ENCODE results near the gene AGR2.

Gene AGR2

DNA sequence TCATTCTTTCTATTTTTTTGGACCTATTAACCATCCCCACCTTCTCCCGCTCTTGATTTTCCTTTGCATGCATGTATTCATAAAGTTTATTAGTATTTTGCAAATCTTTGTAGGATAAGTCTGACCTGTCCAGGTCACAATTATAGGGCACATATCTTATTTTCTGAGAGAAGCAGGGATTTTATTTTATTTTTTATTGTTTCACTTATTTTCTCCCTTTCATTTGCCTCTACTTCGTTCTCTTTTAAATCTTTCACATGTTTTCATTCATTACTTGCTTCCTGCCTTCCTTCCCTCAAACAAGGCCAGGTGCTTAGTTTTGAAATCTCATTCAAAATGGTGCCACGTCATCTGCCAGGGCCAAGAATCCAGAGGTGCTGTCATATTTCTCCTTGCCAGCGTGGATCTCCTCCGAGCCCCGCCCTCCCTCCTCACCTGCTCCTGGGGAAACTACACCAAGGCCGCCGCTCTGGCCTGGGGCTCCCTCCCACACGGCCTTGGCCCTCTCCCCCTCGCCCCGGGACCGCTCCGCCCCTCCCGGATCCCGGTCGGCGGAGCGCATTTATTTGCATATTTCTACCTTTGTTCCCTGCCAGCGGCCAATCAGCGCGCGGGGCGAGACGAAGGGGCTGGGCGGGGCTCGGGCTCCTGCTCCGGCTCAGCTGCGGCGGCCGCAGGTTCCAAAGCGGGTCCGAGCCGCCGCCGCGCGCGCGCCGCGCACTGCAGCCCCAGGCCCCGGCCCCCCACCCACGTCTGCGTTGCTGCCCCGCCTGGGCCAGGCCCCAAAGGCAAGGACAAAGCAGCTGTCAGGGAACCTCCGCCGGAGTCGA, 51.5 kb downstream of the AGR2 start, which contains the start of gene TSPAN13:
Gene TSPAN13, plus strand, starts transcription at position 654 of the 830 bp plus-strand sequence. CDS start 213 bp downstream, outside the sequence.
- H3K9ac ChIP-seq (ENCODE audit: low read length): peak within 1 kb of the TSS; percentile 68
- H3K4me2 ChIP-seq (ENCODE audit: low read length): peak within 1 kb of the TSS; percentile 78
- H3K4me1 ChIP-seq (ENCODE audit: insufficient read depth, low read length, severe bottlenecking): peaks cover 30% of the 10 kb centered on the region
- H2AFZ ChIP-seq (ENCODE audit: low read length): peak within 1 kb of the TSS; percentile 57; the same call in 1 of the 2 replicates
- peak within 1 kb of the TSS; percentile 83 for H3K4me3 ChIP-seq (ENCODE audit: low read depth, low read length, poor library complexity, severe bottlenecking)
- H3K79me2 ChIP-seq (ENCODE audit: insufficient read depth, low read length): peaks cover 21% of the 10 kb centered on the region
- no peaks in the 10 kb centered on the region for H3K9me2 ChIP-seq (ENCODE audit: low read depth, low read length)
- H4K20me1 ChIP-seq (ENCODE audit: insufficient read depth, low read length): no peaks in the 10 kb centered on the region
- no peaks in the 10 kb centered on the region for H3K36me3 ChIP-seq (ENCODE audit: insufficient read depth, low read length)
- peak within 1 kb of the TSS; percentile 50 for H3K27ac ChIP-seq (ENCODE audit: low read depth, low read length, poor library complexity, severe bottlenecking)
- TF ChIP-seq EZH2 (IDR thresholded peaks at IDR 0.05; ENCODE audit: borderline replicate concordance, low read length): no peak
- TF ChIP-seq, protein P1, sequence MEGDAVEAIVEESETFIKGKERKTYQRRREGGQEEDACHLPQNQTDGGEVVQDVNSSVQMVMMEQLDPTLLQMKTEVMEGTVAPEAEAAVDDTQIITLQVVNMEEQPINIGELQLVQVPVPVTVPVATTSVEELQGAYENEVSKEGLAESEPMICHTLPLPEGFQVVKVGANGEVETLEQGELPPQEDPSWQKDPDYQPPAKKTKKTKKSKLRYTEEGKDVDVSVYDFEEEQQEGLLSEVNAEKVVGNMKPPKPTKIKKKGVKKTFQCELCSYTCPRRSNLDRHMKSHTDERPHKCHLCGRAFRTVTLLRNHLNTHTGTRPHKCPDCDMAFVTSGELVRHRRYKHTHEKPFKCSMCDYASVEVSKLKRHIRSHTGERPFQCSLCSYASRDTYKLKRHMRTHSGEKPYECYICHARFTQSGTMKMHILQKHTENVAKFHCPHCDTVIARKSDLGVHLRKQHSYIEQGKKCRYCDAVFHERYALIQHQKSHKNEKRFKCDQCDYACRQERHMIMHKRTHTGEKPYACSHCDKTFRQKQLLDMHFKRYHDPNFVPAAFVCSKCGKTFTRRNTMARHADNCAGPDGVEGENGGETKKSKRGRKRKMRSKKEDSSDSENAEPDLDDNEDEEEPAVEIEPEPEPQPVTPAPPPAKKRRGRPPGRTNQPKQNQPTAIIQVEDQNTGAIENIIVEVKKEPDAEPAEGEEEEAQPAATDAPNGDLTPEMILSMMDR (IDR thresholded peaks at IDR 0.05; ENCODE audit: low read length): no peak
- H3K9me3 ChIP-seq (ENCODE audit: low read length): no peaks in the 10 kb centered on the region
- no peaks in the 10 kb centered on the region for H3K27me3 ChIP-seq (ENCODE audit: insufficient read depth, low read length)
- no peaks in the 10 kb centered on the region for H3F3A ChIP-seq (ENCODE audit: insufficient read depth, low read length)

DNA sequence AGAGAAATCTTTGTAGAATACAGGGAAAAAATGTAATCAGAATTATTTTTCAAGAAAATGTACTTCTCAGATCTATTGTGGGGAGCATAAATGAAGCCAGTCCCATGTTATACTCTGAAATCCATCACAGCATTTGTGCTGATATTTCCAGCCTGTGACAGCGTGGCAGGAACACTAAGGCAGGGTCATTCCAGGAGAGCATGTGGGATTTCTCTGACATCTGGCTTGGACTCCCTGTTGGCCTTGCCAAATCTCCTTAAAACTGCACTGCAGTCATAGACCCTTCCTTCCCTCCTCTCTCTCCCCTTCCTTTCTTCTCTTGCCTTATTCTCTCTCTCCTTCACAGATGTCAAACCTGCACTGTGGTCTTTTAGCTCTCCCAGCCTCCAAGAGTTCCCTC, 57.7 kb downstream of the AGR2 start:
- Histone ChIP-seq H3K79me2 (ENCODE audit: insufficient read depth, low read length) (no peaks in the 10 kb centered on the region), H3K4me2 (ENCODE audit: low read length) (no peak overlapping the region), H3K4me3 (ENCODE audit: low read depth, low read length, poor library complexity, severe bottlenecking) (no peak overlapping the region), H3F3A (ENCODE audit: insufficient read depth, low read length) (no peaks in the 10 kb centered on the region), H3K4me1 (ENCODE audit: insufficient read depth, low read length, severe bottlenecking) (no peaks in the 10 kb centered on the region), H3K27ac (ENCODE audit: low read depth, low read length, poor library complexity, severe bottlenecking) (no peak overlapping the region), H3K9me2 (ENCODE audit: low read depth, low read length) (no peaks in the 10 kb centered on the region), H3K9me3 (ENCODE audit: low read length) (no peaks in the 10 kb centered on the region), H2AFZ (ENCODE audit: low read length) (no peak overlapping the region), H3K9ac (ENCODE audit: low read length) (no peak overlapping the region), H4K20me1 (ENCODE audit: insufficient read depth, low read length) (no peaks in the 10 kb centered on the region), H3K27me3 (ENCODE audit: insufficient read depth, low read length) (no peaks in the 10 kb centered on the region), H3K36me3 (ENCODE audit: insufficient read depth, low read length) (no peaks in the 10 kb centered on the region)
- TF ChIP-seq, protein P1 (IDR thresholded peaks at IDR 0.05; ENCODE audit: low read length): no peak
- TF ChIP-seq EZH2 (IDR thresholded peaks at IDR 0.05; ENCODE audit: borderline replicate concordance, low read length): no peak

DNA sequence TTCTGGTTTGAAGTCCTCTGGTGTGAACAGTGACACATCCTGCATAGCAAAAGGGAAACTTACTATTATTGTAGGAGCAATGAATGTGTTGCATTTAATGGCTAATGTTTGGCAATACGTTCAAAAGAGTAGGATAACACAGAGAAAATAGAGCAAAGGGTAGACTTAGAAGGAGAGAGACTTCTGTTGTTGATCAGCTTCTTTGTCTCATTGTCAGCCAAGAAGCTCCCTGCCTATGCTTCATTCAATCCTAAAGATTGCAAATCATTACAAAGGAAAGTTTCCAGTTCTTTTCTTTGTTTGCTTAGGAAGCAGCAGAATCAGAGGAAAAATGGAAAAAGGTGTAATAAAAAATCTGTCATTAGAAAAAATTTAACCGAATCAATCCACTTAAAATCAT, 59.2 kb downstream of the AGR2 start:
- Histone ChIP-seq H3F3A (ENCODE audit: insufficient read depth, low read length) (no peaks in the 10 kb centered on the region), H3K4me3 (ENCODE audit: low read depth, low read length, poor library complexity, severe bottlenecking) (no peak overlapping the region), H4K20me1 (ENCODE audit: insufficient read depth, low read length) (no peaks in the 10 kb centered on the region), H3K9ac (ENCODE audit: low read length) (no peak overlapping the region), H3K27ac (ENCODE audit: low read depth, low read length, poor library complexity, severe bottlenecking) (no peak overlapping the region), H3K9me3 (ENCODE audit: low read length) (no peaks in the 10 kb centered on the region), H3K79me2 (ENCODE audit: insufficient read depth, low read length) (no peaks in the 10 kb centered on the region), H3K4me1 (ENCODE audit: insufficient read depth, low read length, severe bottlenecking) (no peaks in the 10 kb centered on the region), H3K4me2 (ENCODE audit: low read length) (no peak overlapping the region), H3K27me3 (ENCODE audit: insufficient read depth, low read length) (0 out of 2 replicates have a peak, but pooled peaks cover 3% of the 10 kb centered on the region), H3K9me2 (ENCODE audit: low read depth, low read length) (no peaks in the 10 kb centered on the region), H2AFZ (ENCODE audit: low read length) (no peak overlapping the region), H3K36me3 (ENCODE audit: insufficient read depth, low read length) (no peaks in the 10 kb centered on the region)
- no peak for TF ChIP-seq EZH2 (IDR thresholded peaks at IDR 0.05; ENCODE audit: borderline replicate concordance, low read length)
- TF ChIP-seq, protein P1 (IDR thresholded peaks at IDR 0.05; ENCODE audit: low read length): no peak
